Suprapubic skin (tissue), 4 donors: ENCODE results near the gene IQCM. TPM values are rescaled to one million over a fixed set of nuclear protein-coding genes. Genes with fewer than 3 reads are reported as not detected.

Experiments
- DNase-seq, 2 donors: peaks; one replicate each; pipeline ENCODE4 v3.0.0-alpha.2; 2019; ENCODE audit warnings: low spot score in 2 of 2
- H3K27ac ChIP-seq: fragments of 200-600 bp; sonication (generic); one replicate; pipeline ENCODE4 v1.5.1; 2019
- H3K27me3 ChIP-seq: fragments of 200-600 bp; sonication (generic); one replicate; pipeline ENCODE4 v1.5.1; 2019
- H3K36me3 ChIP-seq: fragments of 200-600 bp; sonication (generic); one replicate; pipeline ENCODE4 v1.5.1; 2019
- H3K4me1 ChIP-seq: fragments of 200-600 bp; sonication (generic); one replicate; pipeline ENCODE4 v1.5.1; 2019
- H3K4me3 ChIP-seq: fragments of 200-600 bp; sonication (generic); one replicate; pipeline ENCODE4 v1.5.1; 2019; ENCODE audit warnings: mild to moderate bottlenecking
- H3K9me3 ChIP-seq: fragments of 200-600 bp; sonication (generic); one replicate; pipeline ENCODE4 v1.5.1; 2019
- CTCF ChIP-seq, 2 donors: fragments of 200-600 bp in 1 of 2; fragments of 450-650 bp in 1 of 2; sonication (generic) in 1 of 2; IDR thresholded peaks; one replicate each; pipeline ENCODE4 v1.5.1; 2016 to 2019; ENCODE audit warnings: antibody characterized with exemption in 2 of 2, mild to moderate bottlenecking in 1 of 2, moderate library complexity in 1 of 2
- EP300 ChIP-seq: sonication (generic); formaldehyde crosslinking; IDR thresholded peaks from one replicate; pipeline ENCODE4 v1.6.1; 2017; ENCODE audit warnings: antibody characterized with exemption
- POLR2A ChIP-seq, 2 donors: fragments of 450-650 bp; IDR thresholded peaks; one replicate each; pipeline ENCODE4 v1.6.1; 2017; ENCODE audit warnings: antibody characterized with exemption in 2 of 2, mild to moderate bottlenecking in 2 of 2, moderate library complexity in 2 of 2
- POLR2AphosphoS5 ChIP-seq, 3 donors: sonication (generic); formaldehyde crosslinking; IDR thresholded peaks; one replicate each; pipeline ENCODE4 v1.6.1; 2017; ENCODE audit warnings: antibody characterized with exemption in 3 of 3
- WGBS: methylation state at CpG from one replicate; pipeline ENCODE4 v1.1.5; 2018; 5-methylcytosine and 5-hydroxymethylcytosine counted together
- total RNA-seq, 4 donors: library from RNA; depleted of rRNA; stranded (reverse); fragments of >200 nt; gene quantifications; one replicate each; pipeline ENCODE4 v1.1.0, GENCODE V29; 2016

The IQCM gene
- total RNA-seq, 4 donors from 2014 or later, result not detected

GRCh38 chr4:149465955-149466354 is 349.7 kb downstream of the IQCM start:
- no peak overlapping the region for H3K27ac ChIP-seq
- H3K36me3 ChIP-seq, result no peaks in the 10 kb centered on the region
- no peaks in the 10 kb centered on the region for H3K27me3 ChIP-seq
- no peaks in the 10 kb centered on the region for H3K4me1 ChIP-seq
- 68% methylated on average over 1 of the region's 1 CpG for WGBS
- no peak for TF ChIP-seq POLR2AphosphoS5 (IDR thresholded peaks at IDR 0.05)
- TF ChIP-seq EP300, result no peak
- no peak for TF ChIP-seq CTCF (IDR thresholded peaks at IDR 0.05)
- TF ChIP-seq POLR2A (IDR thresholded peaks at IDR 0.05), result no peak
- no peak overlapping the region for H3K4me3 ChIP-seq
- DNase-seq, result no peak
- H3K9me3 ChIP-seq, result peaks cover 7% of the 10 kb centered on the region

- Histone ChIP-seq H3K4me3 (no peak overlapping the region), H3K36me3 (no peaks in the 10 kb centered on the region), H3K27me3 (no peaks in the 10 kb centered on the region), H3K27ac (no peak overlapping the region), H3K9me3 (no peaks in the 10 kb centered on the region), H3K4me1 (no peaks in the 10 kb centered on the region)
- 80% methylated on average over 2 of the region's 2 CpGs for whole genome bisulfite sequencing
- no peak for DNase-seq
- TF ChIP-seq POLR2A (IDR thresholded peaks at IDR 0.05), result no peak
- TF ChIP-seq POLR2AphosphoS5 (IDR thresholded peaks at IDR 0.05), result no peak
- TF ChIP-seq EP300, result no peak
These were observed 372.1 kb downstream of the IQCM start for GRCh38 chr4:149443537-149443936.

- Histone ChIP-seq H3K36me3 (no peaks in the 10 kb centered on the region), H3K4me3 (no peak overlapping the region), H3K27ac (no peak overlapping the region), H3K9me3 (no peaks in the 10 kb centered on the region), H3K4me1 (no peaks in the 10 kb centered on the region), H3K27me3 (no peaks in the 10 kb centered on the region)
- no peak for DNase-seq
- 62% methylated on average over 1 of the region's 1 CpG for WGBS
- no peak for TF ChIP-seq CTCF (IDR thresholded peaks at IDR 0.05)
- TF ChIP-seq POLR2A (IDR thresholded peaks at IDR 0.05), result no peak
- no peak for TF ChIP-seq EP300
These were observed 374.3 kb downstream of the IQCM start for GRCh38 chr4:149441338-149441737.

GRCh38 chr4:149426461-149426860 is 389.2 kb downstream of the IQCM start:
- TF ChIP-seq EP300 (no peak), POLR2AphosphoS5 (IDR thresholded peaks at IDR 0.05) (no peak), POLR2A (IDR thresholded peaks at IDR 0.05) (no peak), CTCF (IDR thresholded peaks at IDR 0.05) (no peak)
- no peaks in the 10 kb centered on the region for H3K9me3 ChIP-seq
- 100% methylated on average over 1 of the region's 1 CpG for WGBS
- DNase-seq, result no peak
- H3K27ac ChIP-seq, result no peak overlapping the region
- H3K4me1 ChIP-seq, result no peaks in the 10 kb centered on the region
- H3K27me3 ChIP-seq, result no peaks in the 10 kb centered on the region
- H3K36me3 ChIP-seq, result no peaks in the 10 kb centered on the region
- H3K4me3 ChIP-seq, result no peak overlapping the region

- peak overlapping the region; percentile 62 for H3K27ac ChIP-seq
- no peaks in the 10 kb centered on the region for H3K36me3 ChIP-seq
- H3K4me1 ChIP-seq, result peaks cover 7% of the 10 kb centered on the region
- no peaks in the 10 kb centered on the region for H3K27me3 ChIP-seq
- WGBS, result 36% methylated on average over 3 of the region's 3 CpGs
- no peaks in the 10 kb centered on the region for H3K9me3 ChIP-seq
- no peak overlapping the region for H3K4me3 ChIP-seq
- no peak for TF ChIP-seq POLR2AphosphoS5 (IDR thresholded peaks at IDR 0.05)
- TF ChIP-seq CTCF (IDR thresholded peaks at IDR 0.05), result no peak
- no peak for TF ChIP-seq EP300
- no peak for TF ChIP-seq POLR2A (IDR thresholded peaks at IDR 0.05)
- no peak for DNase-seq
These were observed 406.1 kb downstream of the IQCM start for GRCh38 chr4:149409555-149409962.

- Histone ChIP-seq H3K36me3 (no peaks in the 10 kb centered on the region), H3K27ac (no peak overlapping the region), H3K4me1 (peaks cover 7% of the 10 kb centered on the region), H3K27me3 (no peaks in the 10 kb centered on the region), H3K4me3 (no peak overlapping the region), H3K9me3 (no peaks in the 10 kb centered on the region)
- peak in 1 of 2 donors; percentile 65 for DNase-seq
- 36% methylated on average over 4 of the region's 4 CpGs for WGBS
- TF ChIP-seq CTCF (IDR thresholded peaks at IDR 0.05) (no peak), POLR2AphosphoS5 (IDR thresholded peaks at IDR 0.05) (peak in 1 of 3 donors; percentile 42)
These were observed 406.5 kb downstream of the IQCM start for GRCh38 chr4:149409146-149409545.
